Measurements from ENCODE around the gene WSB2.
"Not testable (repeated sequence)": the region's sequence is repeated elsewhere in the genome, so short reads cannot be mapped to it uniquely, and the experiment has no call there.

The WSB2 gene

DNA sequence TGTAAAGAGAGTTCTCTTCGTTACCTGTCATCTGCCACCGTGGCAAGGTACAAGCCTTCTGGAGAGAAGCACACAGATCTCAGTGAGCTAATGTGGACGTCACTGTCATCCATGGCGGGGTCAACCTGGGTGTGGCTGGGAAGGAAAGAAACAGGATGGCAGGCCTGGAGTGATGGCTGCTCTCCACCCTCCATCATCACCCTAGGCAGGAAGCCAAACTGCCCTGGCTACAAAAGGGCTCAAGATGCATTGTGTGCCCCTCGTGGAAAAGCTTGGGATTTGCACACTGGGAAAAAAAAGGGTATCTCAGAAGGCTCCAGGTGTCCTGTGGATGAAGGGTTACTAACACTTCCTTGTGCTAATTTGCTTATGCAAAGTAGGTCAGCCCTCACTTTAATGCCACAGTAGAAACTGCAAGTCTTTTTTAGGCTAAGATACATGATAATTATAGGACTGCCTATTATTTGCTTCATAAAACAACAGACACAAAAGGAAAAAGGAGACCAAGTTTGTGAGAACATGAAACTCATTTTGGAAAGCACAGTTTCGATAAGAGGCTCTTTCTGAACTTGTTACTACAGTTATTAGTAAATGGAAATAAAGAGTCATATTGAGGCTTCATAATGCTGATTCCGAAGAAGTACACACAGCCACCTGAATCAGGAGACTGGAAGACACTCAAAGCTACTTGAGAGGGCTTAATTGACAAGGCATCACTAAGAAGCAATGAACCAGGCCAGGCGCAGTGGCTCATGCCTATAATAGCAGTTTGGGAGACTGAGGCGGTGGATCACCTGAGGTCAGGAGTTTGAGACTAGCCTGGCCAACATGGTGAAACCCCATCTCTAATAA is 25.6 kb downstream of the WSB2 start:
- DNase-seq (ENCODE audit: low read depth): no peak

DNA sequence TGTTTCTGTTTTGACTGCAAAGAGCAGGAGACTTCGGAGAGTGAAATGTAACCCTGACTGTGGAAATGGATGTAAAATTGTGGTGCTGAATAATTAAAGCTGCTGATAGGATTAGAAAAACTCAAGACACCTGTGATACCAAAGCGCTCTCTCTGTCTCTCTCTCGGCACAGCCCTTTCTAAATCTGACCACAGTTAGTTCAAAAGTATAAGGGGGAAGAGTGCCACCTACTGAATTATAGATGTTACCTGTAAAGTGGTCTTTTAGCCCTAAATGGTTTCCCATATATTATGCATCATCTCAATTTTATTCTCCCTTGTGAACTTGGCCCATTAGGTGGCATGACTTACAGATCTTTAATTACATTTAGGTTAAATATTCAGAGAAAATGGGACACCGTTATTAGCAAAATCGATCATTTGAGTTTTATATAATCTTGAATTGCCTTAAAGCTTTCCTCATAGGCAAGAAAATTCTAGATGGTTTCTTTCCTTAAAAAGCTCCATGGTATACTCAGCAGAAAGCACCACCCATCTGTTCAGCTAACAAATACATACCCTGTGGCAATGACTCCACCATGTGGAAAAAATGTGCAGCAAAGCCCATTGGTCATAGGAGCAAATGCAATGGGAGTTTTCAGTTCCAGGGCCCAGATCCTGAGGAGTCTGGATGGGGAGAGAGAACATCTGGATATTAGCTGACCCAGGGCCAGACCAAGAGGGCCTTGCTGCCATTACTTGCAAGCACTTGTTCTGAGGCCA is 26.4 kb downstream of the WSB2 start:
- no peak for DNase-seq (ENCODE audit: low read depth)

DNA sequence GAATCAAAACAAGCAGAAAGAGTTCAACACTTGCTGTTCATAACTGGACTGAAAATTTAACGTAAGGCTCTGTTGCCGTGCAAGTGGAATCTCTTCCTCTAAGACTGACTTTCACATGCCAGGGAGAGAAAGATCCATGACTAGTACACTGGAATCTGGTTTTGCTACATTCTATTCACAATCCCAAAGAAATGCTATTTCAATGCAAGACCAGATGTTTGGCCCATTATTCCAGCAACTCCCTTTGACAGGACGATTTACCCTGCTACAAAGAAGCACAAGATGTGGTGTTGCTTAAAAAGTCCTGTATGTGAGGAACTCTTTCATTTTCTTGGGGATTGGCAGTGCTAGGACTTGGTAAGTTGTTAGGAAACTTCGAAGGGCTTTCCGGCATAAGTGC is 27.1 kb downstream of the WSB2 start:
- DNase-seq (ENCODE audit: low read depth): no peak

GRCh38 chr12:118033323-118033722 is 27.7 kb downstream of the WSB2 start:
- DNase-seq (ENCODE audit: low read depth): no peak

DNA sequence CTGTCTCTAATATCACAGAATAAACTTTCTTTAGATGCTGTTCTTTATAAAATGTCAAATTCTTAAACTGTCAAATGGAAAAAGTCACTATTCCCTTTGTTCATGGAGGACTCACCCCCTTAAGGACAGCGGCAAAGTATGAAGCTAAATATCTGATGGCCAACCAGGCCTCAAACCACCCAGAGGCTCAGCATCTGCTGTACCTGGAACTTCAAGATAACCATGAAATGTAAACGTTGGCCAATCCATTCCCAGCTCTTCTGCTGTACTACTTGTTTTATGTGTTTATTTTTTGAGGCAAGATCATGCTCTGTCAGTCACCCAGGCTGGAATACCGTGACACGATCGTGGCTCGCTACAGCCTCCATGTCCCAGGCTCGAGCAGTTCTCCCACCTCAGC is 28.8 kb downstream of the WSB2 start:
- no peak for DNase-seq (ENCODE audit: low read depth)

DNA sequence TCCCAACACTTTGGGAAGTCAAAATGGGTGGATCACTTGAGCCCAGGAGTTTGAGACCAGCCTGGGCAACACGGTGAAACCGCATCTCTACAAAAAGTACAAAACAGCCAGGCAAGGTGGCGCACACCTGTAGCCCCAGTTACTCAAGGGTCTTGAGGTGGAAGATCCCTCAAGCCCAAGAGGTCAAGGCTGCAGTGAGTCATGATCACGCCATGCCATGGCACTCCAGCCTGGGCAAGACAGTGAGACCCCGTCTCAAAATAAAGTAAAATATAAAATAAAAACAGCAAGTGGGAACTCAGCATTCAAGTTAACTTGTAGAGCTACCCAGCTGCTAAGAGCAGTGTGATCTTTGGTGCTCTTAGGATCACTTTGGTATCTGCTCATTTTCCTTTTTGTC is 31.8 kb downstream of the WSB2 start:
- DNase-seq (ENCODE audit: low read depth): no peak

DNA sequence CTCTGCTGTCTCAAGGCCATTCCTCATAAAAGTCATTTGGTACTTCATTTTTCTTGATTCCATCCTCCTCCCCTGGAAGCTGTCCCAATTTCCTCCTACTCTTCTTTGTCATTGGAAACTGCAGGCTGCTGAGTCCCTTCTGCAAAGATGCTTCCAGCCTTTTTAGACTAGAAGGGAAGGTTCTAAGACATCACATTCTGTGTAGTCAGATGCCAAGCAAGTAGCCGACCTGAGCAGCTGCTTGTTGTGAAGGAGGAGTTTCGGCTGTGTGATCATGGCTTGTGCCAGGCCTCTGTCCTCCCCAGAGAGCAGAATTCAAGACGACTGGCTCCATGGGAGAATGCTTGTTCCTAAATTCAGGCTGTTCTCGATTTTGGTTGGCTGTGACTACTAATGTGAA is 35.8 kb downstream of the WSB2 start:
- no peak for DNase-seq (ENCODE audit: low read depth)

DNA sequence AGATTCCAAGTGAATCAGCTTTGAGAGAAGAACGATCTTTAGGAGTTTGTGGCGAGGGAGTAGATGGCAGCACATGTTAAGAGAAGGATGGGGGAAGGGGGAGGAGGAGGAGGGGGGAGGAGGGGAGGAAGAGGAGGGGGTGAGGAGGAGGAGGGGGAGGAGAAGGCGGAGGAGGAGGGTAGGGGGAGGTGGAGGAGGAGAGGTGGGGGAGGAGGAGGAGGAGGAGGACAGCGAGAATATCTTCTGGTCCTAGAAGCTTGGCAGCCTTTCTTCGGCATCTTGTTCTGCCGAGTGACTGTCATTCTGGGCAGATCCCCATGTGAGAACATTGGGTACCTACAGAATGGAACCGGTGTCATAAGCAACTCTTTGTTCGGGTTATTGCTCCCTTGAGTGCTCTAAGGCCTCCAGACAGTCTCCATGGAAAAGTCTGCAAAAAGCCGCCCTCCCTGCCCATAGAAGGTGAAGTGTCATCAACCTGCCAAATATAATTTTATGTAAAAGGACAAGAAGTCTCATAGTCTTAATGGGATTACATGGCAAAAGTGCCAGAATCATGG is 37.6 kb downstream of the WSB2 start:
- no peak for DNase-seq (ENCODE audit: low read depth)

GRCh38 chr12:118022728-118023109 is 38.3 kb downstream of the WSB2 start:
- DNase-seq (ENCODE audit: low read depth): no peak

GRCh38 chr12:118022097-118022727 is 38.8 kb downstream of the WSB2 start:
- not testable (repeated sequence) for DNase-seq (ENCODE audit: low read depth)

DNA sequence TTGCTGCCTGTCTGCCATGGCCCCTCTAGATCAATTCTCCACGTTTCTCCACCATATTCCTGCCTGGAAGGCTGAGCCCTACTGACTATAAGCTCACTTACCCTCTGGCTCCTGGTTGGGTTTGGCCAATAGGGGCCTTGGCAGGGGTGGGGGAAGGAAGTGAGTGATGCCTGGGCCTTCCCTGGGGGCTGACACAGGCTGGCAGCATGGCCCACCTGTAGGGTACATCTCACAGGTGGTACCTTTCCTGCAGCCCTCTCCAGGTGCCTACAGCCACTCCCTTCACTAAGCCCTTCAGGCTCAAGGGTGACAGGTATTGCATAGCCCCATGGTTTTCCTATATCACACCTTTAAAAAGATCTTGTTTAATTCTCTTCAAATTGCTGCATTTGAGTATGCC is 40.9 kb downstream of the WSB2 start:
- no peak for DNase-seq (ENCODE audit: low read depth)

GRCh38 chr12:118017926-118018325 is 43.1 kb downstream of the WSB2 start:
- DNase-seq (ENCODE audit: low read depth): no peak

GRCh38 chr12:118016424-118017264 is 44.3 kb downstream of the WSB2 start, which contains the start of gene RFC5:
RFC5 (plus strand) TSS chr12:118016703; CDS start chr12:118016828, 125 bp downstream.
- peak; percentile 95 for DNase-seq (ENCODE audit: low read depth)

DNA sequence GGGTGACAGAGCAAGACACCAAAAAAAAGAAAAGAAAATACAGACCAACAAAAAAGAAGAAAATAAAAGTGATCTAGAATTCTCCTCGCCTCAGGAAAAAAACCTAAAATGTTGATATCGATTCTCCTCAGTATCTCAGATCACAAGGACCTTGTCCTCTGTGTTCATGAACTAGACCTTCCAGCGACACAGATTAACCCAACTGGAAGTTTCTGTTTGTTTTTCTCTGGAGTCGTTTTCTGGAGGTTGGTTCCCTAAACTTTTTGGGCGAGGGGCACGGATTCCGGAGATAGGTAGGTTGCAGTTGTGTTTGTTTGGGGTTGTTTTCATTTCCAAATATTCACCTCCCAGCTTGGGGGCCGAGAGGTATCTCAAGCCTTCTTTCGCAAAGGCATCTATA is 45.0 kb downstream of the WSB2 start:
- DNase-seq (ENCODE audit: low read depth): no peak

- DNase-seq (ENCODE audit: low read depth): no peak
Measured at GRCh38 chr12:118015306-118015705, 45.7 kb downstream of the WSB2 start.

- no peak for DNase-seq (ENCODE audit: low read depth)
Measured at GRCh38 chr12:118013283-118013682, 47.7 kb downstream of the WSB2 start.

- no peak for DNase-seq (ENCODE audit: low read depth)
Measured at GRCh38 chr12:118011961-118012360, 49.0 kb downstream of the WSB2 start.

DNA sequence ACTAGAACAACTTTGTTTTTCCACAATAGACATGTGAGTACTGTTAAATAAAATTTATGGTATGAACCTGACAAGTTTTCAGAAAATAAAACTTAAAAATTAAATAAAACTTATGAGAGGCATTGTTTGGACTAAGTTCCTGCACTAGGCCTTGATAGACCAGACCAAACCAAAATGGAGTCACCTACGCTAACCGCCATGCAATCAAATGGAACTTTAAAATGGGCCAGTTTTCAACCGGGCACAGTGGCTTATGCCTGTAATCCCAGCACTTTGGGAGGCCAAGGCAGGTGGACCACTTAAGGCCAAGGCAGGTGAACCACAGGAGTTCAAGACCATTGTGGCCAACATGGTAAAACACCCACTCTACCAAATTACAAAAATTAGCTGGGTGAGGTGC is 49.6 kb downstream of the WSB2 start:
- no peak for DNase-seq (ENCODE audit: low read depth)

DNA sequence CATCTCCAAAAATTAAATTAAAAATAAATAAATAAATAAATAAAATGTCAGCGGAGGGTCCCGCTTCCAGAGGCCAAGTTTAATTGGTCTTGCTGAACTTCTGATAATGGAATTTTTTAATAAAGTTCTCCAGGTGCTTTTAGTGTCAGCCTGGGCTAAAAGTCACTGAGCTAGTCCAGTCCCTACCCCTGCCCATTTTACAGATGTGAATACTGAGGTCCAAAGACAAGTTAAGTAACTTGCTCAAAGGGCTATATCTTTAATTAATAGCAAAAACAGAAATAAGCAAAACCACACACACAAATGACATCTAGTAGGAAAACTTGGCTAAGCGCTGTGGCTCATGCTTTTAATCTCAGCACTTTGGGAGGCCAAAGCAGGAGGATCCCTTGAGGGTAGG is 50.1 kb downstream of the WSB2 start:
- no peak for DNase-seq (ENCODE audit: low read depth)

DNA sequence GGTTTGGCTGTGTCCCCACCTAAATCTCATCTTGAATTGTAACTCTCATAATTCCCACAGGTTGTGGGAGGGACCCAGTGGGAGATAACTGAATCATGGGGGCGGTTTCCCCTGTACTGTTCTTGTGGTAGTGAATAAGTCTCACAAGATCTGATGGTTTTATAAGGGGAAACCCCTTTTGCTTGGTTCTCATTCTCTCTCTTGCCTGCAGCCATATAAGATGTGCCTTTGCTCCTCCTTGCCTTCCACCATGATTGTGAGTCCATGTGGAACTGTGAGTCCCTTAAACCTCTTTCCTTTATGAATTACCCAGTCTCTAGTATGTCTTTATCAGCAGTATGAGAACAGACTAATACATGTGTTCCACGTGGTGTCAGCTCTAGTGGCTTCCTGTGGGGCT is 61.2 kb downstream of the WSB2 start:
- not testable (repeated sequence) for DNase-seq (ENCODE audit: low read depth)

DNA sequence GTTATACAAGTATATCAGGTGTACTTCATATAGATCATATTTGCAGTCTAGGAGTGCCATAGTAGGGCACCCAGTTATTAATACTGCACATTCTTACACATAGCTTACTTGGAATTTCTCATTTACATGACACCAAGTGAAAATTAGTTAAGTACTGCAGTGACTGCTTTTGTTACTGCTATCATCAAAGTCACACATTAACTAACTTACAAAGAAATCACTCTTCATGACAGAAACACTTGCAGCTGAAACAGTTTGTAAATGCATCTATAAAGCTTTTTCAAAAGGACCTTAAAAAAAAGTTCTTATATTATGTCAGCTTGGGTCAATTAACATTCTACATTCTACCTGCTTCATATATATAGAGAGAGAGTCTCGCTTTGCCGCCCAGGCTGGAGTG is 62.3 kb downstream of the WSB2 start:
- no peak for DNase-seq (ENCODE audit: low read depth)

Measured in iris pigment epithelial cell (primary cell).